GM19193 (cell line): ENCODE measurements around the gene NOL7.

ENCODE experiments used
- POLR2A ChIP-seq: IDR thresholded peaks from 4 replicates; pipeline ENCODE4 v1.6.1; 2011; ENCODE audit not compliant: insufficient read depth, insufficient read length; ENCODE audit errors: extremely low read depth

Gene NOL7

DNA sequence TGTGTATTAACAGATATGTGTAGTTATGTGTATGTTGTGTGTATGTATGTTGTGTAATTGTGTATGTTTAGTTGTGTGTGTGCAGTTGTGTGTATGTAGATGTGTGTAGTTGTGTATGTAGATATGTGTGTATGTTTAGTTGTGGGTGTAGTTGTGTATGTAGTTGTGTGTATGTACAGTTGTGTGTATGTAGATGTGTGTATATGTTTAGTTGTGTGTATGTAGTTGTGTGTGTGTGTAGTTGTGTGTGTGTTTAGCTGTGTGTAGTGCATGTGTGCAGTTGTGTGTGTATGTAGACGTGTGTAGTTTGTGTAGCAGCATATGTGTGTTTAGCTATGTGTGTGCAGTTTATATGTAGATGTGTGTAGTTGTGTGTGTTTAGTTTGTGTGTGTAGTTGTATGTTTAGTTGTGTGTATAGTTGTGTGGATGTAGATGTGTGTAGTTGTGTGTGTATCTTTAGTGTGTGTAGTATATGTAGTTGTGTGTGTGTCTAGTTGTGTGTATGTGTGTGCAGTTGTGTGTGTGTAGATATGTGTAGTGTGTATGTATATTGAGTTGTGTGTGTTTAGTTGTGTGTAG is 24.5 kb upstream of the NOL7 start:
- TF ChIP-seq POLR2A: no peak

DNA sequence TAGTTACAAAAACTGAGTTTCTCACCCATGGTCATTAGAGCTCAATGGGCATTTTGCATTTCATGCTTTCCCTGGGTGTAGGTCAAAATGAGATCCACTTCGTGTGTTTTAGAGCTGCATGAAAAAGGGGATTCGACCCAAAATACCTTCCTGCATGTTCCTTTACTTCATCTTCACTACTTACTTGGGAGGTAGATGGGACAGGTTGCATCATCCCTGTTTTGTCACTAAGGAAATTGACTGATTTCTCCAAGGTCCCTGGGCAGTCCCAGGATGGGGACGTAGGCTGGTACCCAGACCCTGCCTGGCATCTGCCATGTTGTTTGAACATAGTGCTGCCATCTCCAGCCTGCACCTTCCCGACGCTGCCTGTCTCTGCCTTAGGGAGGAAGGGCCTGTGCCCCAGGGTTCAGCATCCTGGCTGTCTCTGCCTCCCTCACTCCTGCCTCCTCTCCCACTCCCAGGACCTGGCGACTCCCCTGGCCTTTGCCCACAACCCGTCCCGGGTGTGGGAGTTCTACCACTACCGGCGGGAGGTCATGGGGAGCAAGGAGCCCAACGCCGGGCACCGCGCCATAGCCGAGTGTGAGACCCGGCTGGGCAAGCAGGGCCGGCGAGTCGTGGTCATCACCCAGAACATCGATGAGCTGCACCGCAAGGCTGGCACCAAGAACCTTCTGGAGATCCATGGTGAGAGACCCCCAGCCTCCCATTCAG is 23.8 kb upstream of the NOL7 start:
- no peak for TF ChIP-seq POLR2A

DNA sequence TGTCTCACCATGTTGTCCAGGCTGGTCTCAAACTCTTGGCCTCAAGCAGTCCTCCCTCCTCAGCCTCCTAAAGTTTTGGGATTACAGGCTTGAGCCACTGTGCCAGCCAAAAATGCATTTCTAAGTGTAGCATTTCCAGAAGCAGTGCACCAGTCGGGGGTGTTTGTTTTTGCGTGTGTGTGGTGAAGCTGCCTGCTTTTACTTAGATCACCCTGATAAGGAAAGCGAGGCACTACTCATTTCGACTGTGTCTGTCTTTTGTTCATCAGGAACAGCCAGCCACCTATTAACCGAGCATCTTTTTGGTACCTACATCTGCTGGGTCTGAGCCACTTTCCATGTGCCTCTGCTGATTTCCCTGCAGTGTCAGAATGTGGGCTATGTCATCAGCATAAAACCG is 22.0 kb upstream of the NOL7 start:
- no peak for TF ChIP-seq POLR2A

DNA sequence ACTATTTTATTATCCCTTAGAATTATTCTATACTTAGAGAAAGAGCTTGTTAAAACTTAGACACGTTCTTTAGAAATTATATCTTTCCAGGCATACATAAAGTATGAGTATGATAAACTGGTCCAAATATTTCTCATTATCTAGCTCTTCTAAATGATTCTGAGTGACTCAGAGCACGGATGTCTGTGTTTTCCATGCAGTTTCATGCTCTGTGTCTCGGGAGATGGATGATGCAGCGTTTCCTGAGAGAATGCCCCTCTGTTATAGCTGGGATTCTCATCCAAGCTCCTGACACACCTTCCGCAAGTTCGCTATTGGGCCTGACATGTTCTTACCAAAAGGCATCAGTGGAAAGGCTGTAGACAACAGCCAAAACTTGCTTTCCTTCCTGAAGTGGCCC is 21.4 kb upstream of the NOL7 start:
- TF ChIP-seq POLR2A: no peak

DNA sequence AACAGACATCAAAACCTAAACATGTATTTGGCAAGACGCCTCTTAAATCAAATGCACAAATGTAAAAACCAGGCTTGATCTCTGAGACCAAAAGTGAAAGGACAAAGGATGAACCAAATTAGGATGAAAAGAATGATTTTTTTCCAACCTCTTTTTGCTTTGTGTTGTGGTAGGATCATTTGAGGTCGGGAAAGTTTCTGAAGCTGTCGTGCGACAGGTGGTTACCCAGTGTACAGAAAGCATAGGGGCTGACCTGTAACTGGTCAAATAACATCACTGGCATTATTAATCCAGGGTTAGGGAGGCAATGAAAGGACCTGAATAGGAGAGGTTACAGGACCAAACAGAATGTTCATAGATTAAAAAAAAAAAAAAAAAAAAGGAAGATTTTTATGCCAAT is 18.1 kb upstream of the NOL7 start:
- TF ChIP-seq POLR2A: no peak

DNA sequence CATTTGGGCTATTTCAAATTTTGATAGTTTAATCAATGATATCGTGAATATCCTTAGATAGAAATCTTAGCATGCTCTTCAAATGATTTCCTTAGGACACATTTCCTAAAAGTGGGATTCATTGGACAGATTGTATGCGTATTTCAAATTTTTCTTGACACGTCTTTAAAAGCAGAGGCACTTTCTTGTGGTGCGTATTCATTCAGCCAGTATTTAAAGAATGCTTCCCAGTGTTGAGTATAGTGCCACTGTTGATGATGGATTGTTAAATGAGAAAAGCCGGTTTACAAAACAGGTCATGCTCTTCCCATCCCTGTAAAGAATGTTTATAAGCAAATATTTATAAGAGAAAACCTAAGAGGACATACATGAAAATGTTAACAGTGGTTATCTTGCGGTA is 15.1 kb upstream of the NOL7 start:
- no peak for TF ChIP-seq POLR2A

DNA sequence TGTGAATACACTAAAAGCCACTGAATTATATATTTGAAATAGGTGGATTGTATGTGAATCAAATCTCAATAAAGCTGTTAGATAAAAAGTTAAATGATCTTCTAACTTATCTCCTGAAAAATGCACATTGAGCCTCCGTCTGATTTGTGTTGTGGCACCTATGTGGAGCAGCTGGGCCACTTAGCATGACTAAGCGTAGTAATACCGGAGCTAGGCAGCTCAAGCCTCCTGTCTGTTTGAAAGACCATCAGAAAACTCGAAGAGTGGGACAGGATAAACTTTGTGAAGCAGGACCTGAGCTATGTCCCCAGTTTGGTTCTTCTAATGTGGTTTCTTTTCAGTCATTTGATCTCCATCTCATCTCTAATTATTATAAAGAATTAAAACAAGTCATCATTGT is 11.0 kb upstream of the NOL7 start:
- TF ChIP-seq POLR2A: no peak

DNA sequence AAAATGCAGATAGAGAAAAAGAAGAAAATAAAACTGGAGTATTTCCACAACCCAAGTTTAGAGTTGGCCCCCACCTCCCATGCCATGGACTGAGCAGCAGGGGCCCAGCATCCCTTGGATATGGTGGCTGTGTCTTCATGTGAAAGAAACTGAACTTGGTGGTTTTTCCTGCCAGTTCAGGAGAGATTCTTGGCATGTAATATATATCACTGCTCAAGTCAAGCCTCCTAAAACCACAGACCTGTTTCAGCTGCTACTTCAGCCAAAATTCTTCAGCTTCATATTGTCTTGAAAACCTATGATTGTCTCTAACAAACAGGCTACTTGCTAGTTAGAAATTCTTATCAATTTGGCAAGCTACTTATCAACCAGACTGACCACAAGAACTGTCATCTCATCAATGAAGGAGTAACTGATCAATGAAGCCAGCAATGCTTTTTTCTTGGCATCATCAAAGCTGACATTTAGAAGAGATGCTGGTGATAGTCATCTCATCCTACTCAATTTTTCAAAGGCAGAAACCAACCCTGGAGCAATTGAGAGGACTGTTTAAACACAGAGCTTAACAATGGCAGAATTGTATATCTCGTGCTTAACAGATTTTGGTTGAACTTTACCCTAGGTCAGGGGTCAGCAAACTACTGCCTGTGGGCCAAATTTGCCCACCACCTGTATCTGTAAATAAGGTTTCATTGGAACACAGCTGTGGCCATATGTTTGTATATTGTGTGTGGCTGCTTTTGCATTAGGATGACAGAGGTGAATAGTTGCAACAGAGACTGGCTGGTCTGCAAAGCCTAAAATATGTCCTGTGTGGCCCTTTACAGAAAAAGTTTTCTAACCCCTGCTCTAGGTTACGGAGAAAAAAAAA is 10.4 kb upstream of the NOL7 start:
- no peak for TF ChIP-seq POLR2A

DNA sequence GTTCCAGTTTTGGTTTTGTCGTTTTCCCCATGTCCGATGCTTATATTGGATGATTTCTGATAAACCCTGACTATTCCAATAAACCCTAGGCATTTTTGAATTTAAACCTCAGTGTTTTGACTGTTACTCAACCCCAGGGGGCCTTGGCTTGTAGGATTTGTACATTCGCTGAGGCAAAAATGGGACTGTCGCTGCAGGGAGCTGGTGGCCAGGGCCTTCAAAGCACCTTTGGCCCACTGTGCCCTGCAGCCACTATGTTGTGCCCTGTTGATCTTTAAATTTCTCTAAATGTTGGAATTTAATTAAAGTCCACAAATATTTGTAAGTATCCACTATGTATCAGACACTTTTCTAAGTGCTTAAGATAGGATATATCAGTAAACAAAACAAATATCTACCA is 9.5 kb upstream of the NOL7 start:
- no peak for TF ChIP-seq POLR2A

DNA sequence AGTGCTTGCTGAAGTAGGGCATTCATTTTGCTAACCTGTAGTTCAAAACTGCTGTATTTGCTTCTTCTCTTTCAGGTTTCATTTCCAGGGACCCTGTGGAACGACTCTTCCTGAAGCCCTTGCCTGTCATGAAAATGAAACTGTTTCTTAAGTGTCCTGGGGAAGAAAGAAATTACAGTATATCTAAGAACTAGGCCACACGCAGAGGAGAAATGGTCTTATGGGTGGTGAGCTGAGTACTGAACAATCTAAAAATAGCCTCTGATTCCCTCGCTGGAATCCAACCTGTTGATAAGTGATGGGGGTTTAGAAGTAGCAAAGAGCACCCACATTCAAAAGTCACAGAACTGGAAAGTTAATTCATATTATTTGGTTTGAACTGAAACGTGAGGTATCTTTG is 3.4 kb upstream of the NOL7 start:
- TF ChIP-seq POLR2A: no peak

DNA sequence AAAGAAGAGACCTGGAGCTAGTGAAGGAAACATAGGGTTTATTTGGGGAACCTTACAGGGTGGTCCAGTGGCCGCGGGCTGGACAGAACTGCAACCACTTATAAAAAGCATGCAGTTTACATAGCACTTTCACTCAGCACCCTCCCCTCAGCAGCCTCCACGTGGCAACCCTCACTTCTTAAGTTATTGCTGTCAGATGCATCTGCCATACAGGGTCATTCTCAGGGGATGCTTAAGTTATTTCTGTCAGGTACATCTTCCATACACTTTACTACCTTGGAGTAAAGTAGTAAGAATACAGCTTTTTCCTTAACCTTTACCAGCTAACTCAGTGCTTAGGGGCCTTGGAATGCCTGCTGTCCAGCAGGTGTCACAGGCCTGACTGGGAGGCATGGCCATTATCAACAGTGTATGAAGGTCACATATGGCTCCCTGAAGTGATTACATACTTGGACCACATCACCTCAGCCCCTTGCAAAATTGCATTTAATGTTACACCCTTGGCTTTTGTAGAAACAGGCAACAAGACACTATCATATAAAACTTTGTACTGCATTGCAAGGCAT is 2.0 kb upstream of the NOL7 start:
- TF ChIP-seq POLR2A: no peak

DNA sequence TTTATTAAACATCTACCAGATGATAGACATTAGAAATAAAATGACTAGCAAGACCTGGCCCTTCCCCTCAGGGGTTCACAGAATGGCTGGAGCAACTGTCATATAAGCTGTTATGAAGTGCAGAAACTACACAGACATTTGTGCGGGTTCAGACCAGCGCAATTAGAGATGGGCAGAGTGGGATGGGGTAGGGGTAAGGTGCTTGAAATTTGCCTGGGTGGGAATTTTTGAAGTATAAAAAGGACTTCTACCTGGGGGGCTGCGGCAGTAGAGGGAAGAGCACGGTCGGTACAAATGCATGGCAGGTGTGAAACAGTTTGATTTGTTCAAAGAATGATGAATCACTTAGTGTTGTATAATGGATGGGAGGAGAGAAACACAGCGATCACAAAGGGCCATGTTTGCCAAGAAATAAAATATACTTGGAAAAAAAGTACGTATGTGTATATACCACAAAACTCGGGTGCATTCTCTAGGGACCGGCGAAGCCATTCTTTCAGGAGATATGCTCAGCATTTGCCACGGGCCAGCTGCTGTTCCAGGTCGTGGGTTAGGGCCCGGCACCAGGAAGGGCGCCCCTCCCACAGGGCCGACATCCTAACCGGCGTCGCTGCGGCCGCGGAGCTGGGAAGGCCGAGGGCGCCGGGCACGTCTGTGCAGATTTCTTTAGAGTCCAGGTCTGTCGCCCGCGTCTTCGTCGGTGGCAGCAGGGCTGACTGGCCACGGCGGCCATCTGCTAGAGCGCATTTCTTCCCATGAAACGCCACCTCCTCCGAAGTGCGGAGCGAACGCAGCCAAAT is 809 bp upstream of the NOL7 start:
- TF ChIP-seq POLR2A: no peak

DNA sequence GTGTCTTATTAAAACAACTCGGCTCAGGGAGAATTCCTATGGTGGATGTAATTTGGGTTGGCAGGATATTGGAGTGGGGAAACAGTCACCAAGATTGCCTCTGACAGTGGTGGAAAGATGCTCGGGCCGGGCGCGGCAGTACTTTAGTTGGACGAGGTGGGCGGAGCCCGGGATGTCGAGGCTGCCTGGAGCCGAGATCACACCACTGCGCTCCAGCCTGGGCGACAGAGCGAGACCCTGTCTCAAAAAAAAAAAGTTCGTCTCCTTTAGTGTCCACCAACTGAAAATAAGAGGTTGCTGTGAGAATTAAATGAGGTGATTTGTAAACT is 621 bp downstream of the NOL7 start:
- no peak for TF ChIP-seq POLR2A

DNA sequence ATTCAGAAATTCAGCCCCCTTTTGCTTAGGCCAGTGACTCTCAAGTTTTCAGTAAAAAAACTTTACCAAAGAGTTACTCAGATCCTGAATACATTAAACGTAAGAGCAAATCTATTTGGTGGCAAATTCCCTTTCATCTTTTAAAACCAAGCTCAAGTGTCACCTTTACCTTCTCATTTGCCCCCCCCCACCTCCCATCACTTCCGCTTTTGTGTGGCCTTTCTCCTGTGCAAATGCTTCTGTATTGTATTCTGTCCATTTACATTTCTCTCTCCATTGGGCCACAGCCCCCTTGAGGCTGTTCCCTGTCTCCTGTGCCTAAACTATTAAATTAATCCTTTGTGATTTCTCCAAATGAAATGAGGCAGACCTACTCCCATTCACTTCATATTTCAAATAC is 1.9 kb downstream of the NOL7 start:
- no peak for TF ChIP-seq POLR2A

DNA sequence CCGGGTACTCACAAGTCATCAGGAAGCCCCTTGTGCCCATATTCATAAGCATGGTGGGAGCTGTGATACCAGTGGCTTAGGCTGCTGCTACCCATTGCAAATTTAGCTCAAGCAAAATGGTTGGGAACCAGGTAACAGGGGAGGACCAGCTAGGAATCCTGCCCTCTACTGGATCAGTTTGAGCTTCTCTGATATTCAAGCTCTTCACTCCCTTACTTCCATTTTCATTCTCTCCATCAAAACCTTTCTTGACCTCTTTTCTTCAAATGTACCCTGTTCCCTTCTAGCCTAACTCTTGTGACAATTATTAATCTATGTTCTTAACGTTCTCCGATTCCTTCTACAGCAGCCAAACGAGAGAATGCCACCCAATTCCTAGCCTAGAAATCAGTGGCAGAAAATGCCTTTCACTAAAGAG is 9.7 kb downstream of the NOL7 start:
- no peak for TF ChIP-seq POLR2A

DNA sequence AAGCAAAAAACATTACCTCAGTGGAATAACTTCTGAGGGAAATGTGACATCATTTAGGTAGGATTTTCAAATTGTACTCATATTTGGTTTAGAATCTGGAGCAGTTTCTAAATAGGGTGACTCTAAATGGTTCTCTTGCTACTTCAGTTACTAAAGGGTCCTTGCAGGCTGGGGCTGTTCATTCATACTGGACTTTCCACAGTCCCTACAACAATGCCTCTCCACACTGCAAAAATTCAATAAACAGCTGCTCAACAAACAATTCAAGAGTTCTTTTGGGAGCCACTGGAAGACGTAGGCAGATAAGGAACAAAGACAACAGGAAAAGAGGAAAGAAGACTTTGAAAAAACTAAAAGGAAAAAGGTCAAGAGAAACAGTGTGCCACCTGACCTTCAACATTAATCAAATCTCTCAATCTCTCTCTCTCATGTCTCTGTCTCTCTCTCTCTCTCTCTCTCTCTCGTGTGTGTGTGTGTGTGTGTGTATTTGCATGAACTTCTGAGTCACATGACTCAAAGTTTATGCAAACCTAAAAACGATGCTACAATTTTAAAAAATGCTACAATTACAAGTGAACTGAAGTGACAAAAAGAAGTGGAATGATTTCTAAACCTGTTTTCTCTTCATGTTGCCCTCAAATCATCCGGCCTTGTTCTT is 14.5 kb downstream of the NOL7 start:
- no peak for TF ChIP-seq POLR2A
